B cell (primary cell): Measurements from ENCODE around the gene MOB3A. TPM values are rescaled to one million over a fixed set of nuclear protein-coding genes. Genes with fewer than 3 reads are reported as not detected.
A peak's percentile ranks its signal among the peaks of the same experiment; 100 is the strongest.

ENCODE experiments used
- ATAC-seq: fragments of 200-7000 bp; cut with Tn5 transposase; one replicate; pipeline ENCODE4 v1.10.0; 2021; ENCODE audit warnings: low read depth, mild to moderate bottlenecking, moderate number of reproducible peaks, moderate library complexity
- CTCF ChIA-PET: fragments of 350-600 bp; sonication (Branson Sonifier 250); formaldehyde crosslinking; loops from one replicate; lab custom pipeline; 2021; ENCODE audit warnings: antibody characterized with exemption, inconsistent platforms; lab: Charles Lee
- POLR2A ChIA-PET: fragments of 350-600 bp; sonication (Branson Sonifier 250); formaldehyde crosslinking; loops from one replicate; lab custom pipeline; 2021; ENCODE audit warnings: antibody characterized with exemption; lab: Charles Lee
- DNase-seq: peaks from one replicate; pipeline ENCODE4 v3.0.0; 2013
- H2AFZ ChIP-seq: 2 replicates; pipeline ENCODE4 v1.6.1; 2012; ENCODE audit warnings: mild to moderate bottlenecking, low read depth, low read length; ENCODE audit not compliant: insufficient read depth, poor library complexity, severe bottlenecking
- H3K27ac ChIP-seq, 2 donors: 1 replicate in 1 of 2; 2 replicates in 1 of 2; pipeline ENCODE4 v1.5.1; 2012 to 2013; ENCODE audit warnings: low read length in 2 of 2, mild to moderate bottlenecking in 2 of 2, moderate library complexity in 1 of 2
- H3K27me3 ChIP-seq, 4 experiments: fragments of 200-600 bp in 1 of 4; sonication (generic) in 1 of 4; replicated peaks in 1 of 4; 1 replicate in 2 of 4; 2 replicates in 2 of 4; pipeline versions ENCODE4 v1.6.1 to v1.7.0; 2013 to 2016; ENCODE audit warnings: low read length in 3 of 4, mild to moderate bottlenecking in 2 of 4, mixed read lengths in 1 of 4, moderate library complexity in 1 of 4; ENCODE audit not compliant: insufficient read depth in 4 of 4, control insufficient read depth in 3 of 4; ENCODE audit errors: control extremely low read depth in 1 of 4
- H3K36me3 ChIP-seq, 2 experiments: replicated peaks in 1 of 2; 1 replicate in 1 of 2; 2 replicates in 1 of 2; pipeline versions ENCODE4 v1.6.1 to v1.7.1; 2013; ENCODE audit warnings: low read length in 1 of 2; ENCODE audit not compliant: insufficient read depth in 2 of 2, control insufficient read depth in 1 of 2; ENCODE audit errors: control extremely low read depth in 1 of 2, extremely low read depth in 1 of 2
- H3K4me1 ChIP-seq, 2 donors: fragments of 200-600 bp in 1 of 2; sonication (generic) in 1 of 2; 1 replicate in 1 of 2; 2 replicates in 1 of 2; pipeline versions ENCODE4 v1.5.1 to v1.6.1; 2013 to 2017; ENCODE audit warnings: low read length in 2 of 2; ENCODE audit not compliant: control insufficient read depth in 2 of 2, insufficient read depth in 2 of 2
- H3K4me2 ChIP-seq: replicated peaks from 2 replicates; pipeline ENCODE3; 2012; ENCODE audit warnings: mild to moderate bottlenecking, low read depth, low read length; ENCODE audit not compliant: poor library complexity, severe bottlenecking
- H3K4me3 ChIP-seq, 5 experiments: fragments of 200-600 bp in 1 of 5; sonication (generic) in 1 of 5; 1 replicate in 3 of 5; 2 replicates in 2 of 5; pipeline versions ENCODE4 v1.5.1 to v1.7.0; 2011 to 2016; ENCODE audit warnings: low read length in 4 of 5, mild to moderate bottlenecking in 4 of 5, low read depth in 2 of 5, control low read depth in 1 of 5, moderate library complexity in 1 of 5; ENCODE audit not compliant: insufficient read depth in 1 of 5; ENCODE audit errors: control extremely low read depth in 1 of 5, extremely low read depth in 1 of 5
- H3K79me2 ChIP-seq: fragments of 200-600 bp; sonication (generic); one replicate; pipeline ENCODE4 v1.6.0; 2016; ENCODE audit warnings: low read length; ENCODE audit not compliant: control insufficient read depth, insufficient read depth
- H3K9ac ChIP-seq: fragments of 200-600 bp; sonication (generic); 2 replicates; pipeline ENCODE4 v1.6.1; 2017; ENCODE audit warnings: mild to moderate bottlenecking, low read length, moderate library complexity
- H3K9me3 ChIP-seq, 3 donors: one replicate each; pipeline versions ENCODE4 v1.6.1 to v1.7.1; 2013; ENCODE audit warnings: low read length in 2 of 3; ENCODE audit not compliant: control insufficient read depth in 2 of 3, insufficient read depth in 1 of 3; ENCODE audit errors: control extremely low read depth in 1 of 3
- H4K20me1 ChIP-seq: 2 replicates; pipeline ENCODE4 v1.6.0; 2012; ENCODE audit warnings: mild to moderate bottlenecking, low read length; ENCODE audit not compliant: insufficient read depth, control insufficient read depth, poor library complexity, severe bottlenecking
- H3K27ac Mint-ChIP-seq: one replicate; pipeline ENCODE4 v1.8.0; 2021; ENCODE audit warnings: mixed read lengths
- H3K27me3 Mint-ChIP-seq: one replicate; pipeline ENCODE4 v1.8.0; 2021; ENCODE audit warnings: mixed read lengths
- H3K4me1 Mint-ChIP-seq: one replicate; pipeline ENCODE4 v1.8.0; 2021; ENCODE audit warnings: mixed read lengths
- H3K4me3 Mint-ChIP-seq: one replicate; pipeline ENCODE4 v1.8.0; 2021; ENCODE audit warnings: mixed read lengths
- H3K9me3 Mint-ChIP-seq: one replicate; pipeline ENCODE4 v1.8.0; 2022; ENCODE audit warnings: mixed read lengths; ENCODE audit not compliant: insufficient read depth
- EZH2 ChIP-seq: IDR thresholded peaks from 2 replicates; pipeline ENCODE4 v1.6.1; 2012; ENCODE audit warnings: borderline replicate concordance, low read depth, mild to moderate bottlenecking, moderate library complexity, low read length; ENCODE audit not compliant: insufficient read depth, poor library complexity, severe bottlenecking
- WGBS: methylation state at CpG from one replicate; pipeline ENCODE4 v1.1.5; 2013; ENCODE audit warnings: missing lambda C conversion rate; ENCODE audit not compliant: insufficient coverage; 5-methylcytosine and 5-hydroxymethylcytosine counted together
- intact Hi-C: fragments of 100-400 bp; cut with micrococcal nuclease; formaldehyde crosslinking; loops from one replicate; pipeline ENCODE4 v1.10.0; 2022
- polyA plus RNA-seq: library from polyadenylated mRNA; depleted of rRNA; stranded (reverse); fragments of >200 nt; gene quantifications from 2 replicates; pipeline ENCODE4 v1.2.3, GENCODE V29; 2012
- total RNA-seq, 2 donors: library from RNA; stranded (reverse); fragments of 120-200 nt in 1 of 2; gene quantifications; 1 replicate in 1 of 2; 2 replicates in 1 of 2; pipeline versions ENCODE4 v1.2.3 to v1.2.4, GENCODE V29; 2013 to 2022
- TF ChIP-seq, protein P1 (sequence below): fragments of 200-600 bp; IDR thresholded peaks from one replicate; pipeline ENCODE4 v1.8.0; 2022; ENCODE audit warnings: antibody characterized with exemption, mild to moderate bottlenecking

The MOB3A gene
- total and polyA plus RNA-seq, 2 donors (not counting 1 experiment from before 2014, with no cell fraction given), result 190 to 228 TPM

GRCh38 chr19:2080336-2080988 lies 15.7 kb downstream of the MOB3A start:
- TF ChIP-seq, protein P1, sequence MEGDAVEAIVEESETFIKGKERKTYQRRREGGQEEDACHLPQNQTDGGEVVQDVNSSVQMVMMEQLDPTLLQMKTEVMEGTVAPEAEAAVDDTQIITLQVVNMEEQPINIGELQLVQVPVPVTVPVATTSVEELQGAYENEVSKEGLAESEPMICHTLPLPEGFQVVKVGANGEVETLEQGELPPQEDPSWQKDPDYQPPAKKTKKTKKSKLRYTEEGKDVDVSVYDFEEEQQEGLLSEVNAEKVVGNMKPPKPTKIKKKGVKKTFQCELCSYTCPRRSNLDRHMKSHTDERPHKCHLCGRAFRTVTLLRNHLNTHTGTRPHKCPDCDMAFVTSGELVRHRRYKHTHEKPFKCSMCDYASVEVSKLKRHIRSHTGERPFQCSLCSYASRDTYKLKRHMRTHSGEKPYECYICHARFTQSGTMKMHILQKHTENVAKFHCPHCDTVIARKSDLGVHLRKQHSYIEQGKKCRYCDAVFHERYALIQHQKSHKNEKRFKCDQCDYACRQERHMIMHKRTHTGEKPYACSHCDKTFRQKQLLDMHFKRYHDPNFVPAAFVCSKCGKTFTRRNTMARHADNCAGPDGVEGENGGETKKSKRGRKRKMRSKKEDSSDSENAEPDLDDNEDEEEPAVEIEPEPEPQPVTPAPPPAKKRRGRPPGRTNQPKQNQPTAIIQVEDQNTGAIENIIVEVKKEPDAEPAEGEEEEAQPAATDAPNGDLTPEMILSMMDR, result no peak
- no peak for TF ChIP-seq EZH2
- H3K27me3 ChIP-seq, result no peaks in the 10 kb centered on the region
- H3K4me3 ChIP-seq, result peak overlapping the region in 1 of 5 experiments; percentile 8
- ATAC-seq, result no peak
- H3K9me3 ChIP-seq, result no peaks in the 10 kb centered on the region
- ChIA-PET POLR2A (interaction anchor here (1.1 to 1.4 kb wide), 2 partner anchors 11 to 38 kb away, joined by 3 read pairs; no protein-coding TSS in a partner anchor), CTCF (interaction anchor here (0.6 to 1.7 kb wide), 4 partner anchors 9 to 150 kb away, joined by 3 to 5 read pairs (median 3); no protein-coding TSS in a partner anchor)
- H3K27ac ChIP-seq, result peak overlapping the region; percentile 44 to 99
- H2AFZ ChIP-seq, result no peak overlapping the region
- peaks cover 46 to 61% of the 10 kb centered on the region in 2 donors for H3K4me1 ChIP-seq
- peak overlapping the region; percentile 77 for H3K4me3 Mint-ChIP-seq
- H3K27ac Mint-ChIP-seq, result peak overlapping the region; percentile 90
- no peaks in the 10 kb centered on the region for H3K9me3 Mint-ChIP-seq
- DNase-seq, result no peak
- H3K4me2 ChIP-seq, result peak overlapping the region; percentile 51
- peaks cover 98% of the 10 kb centered on the region for H3K79me2 ChIP-seq
- H3K9ac ChIP-seq, result no peak overlapping the region
- H4K20me1 ChIP-seq, result peaks cover 88% of the 10 kb centered on the region
- intact Hi-C loops, result loop anchor here (10.0 kb wide), 1 partner anchor 544 kb away; no protein-coding TSS in a partner anchor
- peaks cover 0 to 67% of the 10 kb centered on the region in 2 experiments for H3K36me3 ChIP-seq
- 80% methylated on average over 16 of the region's 23 CpGs for WGBS
- H3K27me3 Mint-ChIP-seq, result no peaks in the 10 kb centered on the region
- H3K4me1 Mint-ChIP-seq, result peaks cover 69% of the 10 kb centered on the region

DNA sequence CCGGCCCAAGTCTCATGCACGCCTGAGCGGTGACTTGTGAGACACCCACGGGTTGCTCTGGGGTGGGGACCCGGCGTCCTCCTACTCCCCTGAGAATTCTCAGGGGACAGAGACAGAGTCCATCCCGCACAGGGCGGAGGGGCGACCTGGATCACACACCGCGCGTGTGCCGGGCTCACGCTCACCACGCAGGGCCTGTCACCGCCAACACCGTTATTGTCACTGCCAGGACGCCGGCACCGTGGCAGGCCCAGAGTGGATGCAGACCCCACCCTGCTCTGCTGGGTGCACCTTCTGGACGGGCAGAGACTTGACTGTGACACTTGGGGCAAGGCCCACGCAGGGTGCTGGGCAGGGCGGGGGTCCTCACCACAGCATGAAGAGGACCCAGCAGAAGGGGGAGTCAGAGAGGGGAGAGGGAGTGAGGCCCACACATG lies 16.2 kb downstream of the MOB3A start:
- peak overlapping the region; percentile 90 for H3K27ac Mint-ChIP-seq
- peak; percentile 46 for DNase-seq
- H3K4me3 ChIP-seq, result peak overlapping the region in 1 of 5 experiments; percentile 7
- peak overlapping the region; percentile 77 for H3K4me3 Mint-ChIP-seq
- ChIA-PET POLR2A (interaction anchor here (1.0 to 1.4 kb wide), 3 partner anchors 10 to 37 kb away, joined by 3 read pairs; partner anchors contain the start of gene MKNK2), CTCF (no interaction called here)
- peaks cover 50 to 64% of the 10 kb centered on the region in 2 donors for H3K4me1 ChIP-seq
- no peaks in the 10 kb centered on the region for H3K27me3 Mint-ChIP-seq
- H2AFZ ChIP-seq, result no peak overlapping the region
- no peaks in the 10 kb centered on the region for H3K9me3 ChIP-seq
- no peak overlapping the region for H3K9ac ChIP-seq
- peak overlapping the region; percentile 16 to 99 for H3K27ac ChIP-seq
- H4K20me1 ChIP-seq, result peaks cover 93% of the 10 kb centered on the region
- WGBS, result 51% methylated on average over 21 of the region's 23 CpGs
- peaks cover 68% of the 10 kb centered on the region for H3K4me1 Mint-ChIP-seq
- no peaks in the 10 kb centered on the region for H3K27me3 ChIP-seq
- intact Hi-C loops, result loop anchor here (10.0 kb wide), 1 partner anchor 545 kb away; no protein-coding TSS in a partner anchor
- TF ChIP-seq, protein P1, result no peak
- TF ChIP-seq EZH2, result no peak
- H3K4me2 ChIP-seq, result peak overlapping the region; percentile 51
- ATAC-seq, result no peak
- H3K9me3 Mint-ChIP-seq, result no peaks in the 10 kb centered on the region
- peaks cover 0 to 72% of the 10 kb centered on the region in 2 experiments for H3K36me3 ChIP-seq
- H3K79me2 ChIP-seq, result peaks cover 100% of the 10 kb centered on the region
